ENCODE results near the gene STK24.
A peak's percentile ranks its signal among the peaks of the same experiment; 100 is the strongest.

The STK24 gene

GRCh38 chr13:98486412-98486811 is 90.5 kb downstream of the STK24 start:
- no peak for DNase-seq

- DNase-seq = no peak
Observed at GRCh38 chr13:98485561-98485960, 91.3 kb downstream of the STK24 start.

- DNase-seq = peak; percentile 52
Observed at GRCh38 chr13:98484289-98485219, 92.4 kb downstream of the STK24 start.

GRCh38 chr13:98483601-98484288 is 93.2 kb downstream of the STK24 start:
- DNase-seq = no peak

- no peak for DNase-seq
Observed at GRCh38 chr13:98482476-98483444, 94.1 kb downstream of the STK24 start.

GRCh38 chr13:98480915-98481877 is 95.7 kb downstream of the STK24 start:
- DNase-seq = no peak

GRCh38 chr13:98479496-98480003 is 97.4 kb downstream of the STK24 start:
- no peak for DNase-seq

- DNase-seq = peak; percentile 53
Observed at GRCh38 chr13:98478189-98479129, 98.4 kb downstream of the STK24 start.

GRCh38 chr13:98476538-98476966 is 100.4 kb downstream of the STK24 start:
- peak; percentile 80 for DNase-seq

- DNase-seq = no peak
Observed at GRCh38 chr13:98476106-98476505, 100.8 kb downstream of the STK24 start.

GRCh38 chr13:98475522-98475921 is 101.4 kb downstream of the STK24 start:
- no peak for DNase-seq

GRCh38 chr13:98474761-98475160 is 102.1 kb downstream of the STK24 start:
- DNase-seq = no peak

GRCh38 chr13:98474292-98474691 is 102.6 kb downstream of the STK24 start:
- DNase-seq = no peak

GRCh38 chr13:98473788-98474144 is 103.1 kb downstream of the STK24 start:
- DNase-seq = no peak

GRCh38 chr13:98473135-98473787 is 103.6 kb downstream of the STK24 start:
- DNase-seq = no peak

- no peak for DNase-seq
Observed at GRCh38 chr13:98471934-98472333, 105.0 kb downstream of the STK24 start.

- DNase-seq = no peak
Observed at GRCh38 chr13:98470920-98471319, 106.0 kb downstream of the STK24 start.

GRCh38 chr13:98468929-98469328 is 108.0 kb downstream of the STK24 start:
- DNase-seq = no peak

GRCh38 chr13:98468361-98468760 is 108.5 kb downstream of the STK24 start:
- DNase-seq = no peak

Data from activated CD4-positive, CD25-positive, alpha-beta regulatory T cell treated with anti-CD3 and anti-CD28 coated beads, Interleukin-2, amount 50 U/mL, for 72 hours (primary cell).